DND-41 (cell line): Measurements from ENCODE around the gene FAM222B.
"Not testable (repeated sequence)": the region's sequence is repeated elsewhere in the genome, so short reads cannot be mapped to it uniquely, and the experiment has no call there.

Source experiments
- ATAC-seq: fragments of 200-7000 bp; cut with Tn5 transposase; 3 replicates; pipeline ENCODE4 v1.9.1; 2021; ENCODE audit warnings: low read depth; ENCODE audit not compliant: insufficient read depth
- DNase-seq: peaks from one replicate; pipeline ENCODE4 v3.0.0-alpha.2; 2020
- H2AFZ ChIP-seq: 2 replicates; pipeline ENCODE4 v1.6.0; 2012; ENCODE audit warnings: low read depth, low read length
- H3K27ac ChIP-seq: 2 replicates; pipeline ENCODE4 v1.5.1; 2012; ENCODE audit warnings: low read length, inconsistent platforms
- H3K27me3 ChIP-seq: fragments of 200-600 bp; sonication (generic); 2 replicates; pipeline ENCODE4 v1.6.0; 2012; ENCODE audit warnings: low read length, mild to moderate bottlenecking, inconsistent platforms; ENCODE audit not compliant: insufficient read depth, poor library complexity
- H3K36me3 ChIP-seq: 2 replicates; pipeline ENCODE4 v1.5.1; 2012; ENCODE audit warnings: low read length, inconsistent platforms; ENCODE audit not compliant: insufficient read depth
- H3K4me1 ChIP-seq: 2 replicates; pipeline ENCODE4 v1.5.1; 2012; ENCODE audit warnings: mild to moderate bottlenecking, low read length; ENCODE audit not compliant: insufficient read depth
- H3K4me2 ChIP-seq: 2 replicates; pipeline ENCODE4 v1.6.0; 2012; ENCODE audit warnings: mild to moderate bottlenecking, moderate library complexity, low read length, inconsistent platforms; ENCODE audit not compliant: insufficient read depth
- H3K4me3 ChIP-seq, 2 experiments: fragments of 200-600 bp in 1 of 2; shearing (Covaris generic) in 1 of 2; 2 replicates each; pipeline ENCODE4 v1.5.1; 2012 to 2016; ENCODE audit warnings: inconsistent platforms in 2 of 2, low read length in 2 of 2, mild to moderate bottlenecking in 2 of 2, low read depth in 1 of 2, moderate library complexity in 1 of 2
- H3K79me2 ChIP-seq: 2 replicates; pipeline ENCODE4 v1.6.0; 2012; ENCODE audit warnings: low read length, inconsistent platforms; ENCODE audit not compliant: insufficient read depth
- H3K9ac ChIP-seq: 2 replicates; pipeline ENCODE4 v1.6.0; 2012; ENCODE audit warnings: low read depth, mild to moderate bottlenecking, inconsistent platforms, low read length, moderate library complexity
- H3K9me3 ChIP-seq: 2 replicates; pipeline ENCODE4 v1.5.1; 2012; ENCODE audit warnings: low read length, moderate library complexity, mild to moderate bottlenecking, inconsistent platforms; ENCODE audit not compliant: insufficient read depth, severe bottlenecking
- H4K20me1 ChIP-seq: 2 replicates; pipeline ENCODE4 v1.6.0; 2012; ENCODE audit warnings: low read length; ENCODE audit not compliant: insufficient read depth
- EZH2 ChIP-seq: IDR thresholded peaks from 3 replicates; pipeline ENCODE4 v1.6.1; 2012; ENCODE audit warnings: borderline replicate concordance, low read depth, mild to moderate bottlenecking, moderate library complexity, low read length, inconsistent platforms; ENCODE audit not compliant: severe bottlenecking
- TF ChIP-seq, protein P1 (sequence below): IDR thresholded peaks from 2 replicates; pipeline ENCODE4 v1.5.1; 2012; ENCODE audit warnings: borderline replicate concordance, low read length, moderate library complexity, mild to moderate bottlenecking; ENCODE audit not compliant: poor library complexity, severe bottlenecking; ENCODE audit errors: extremely low read depth

Gene FAM222B

DNA sequence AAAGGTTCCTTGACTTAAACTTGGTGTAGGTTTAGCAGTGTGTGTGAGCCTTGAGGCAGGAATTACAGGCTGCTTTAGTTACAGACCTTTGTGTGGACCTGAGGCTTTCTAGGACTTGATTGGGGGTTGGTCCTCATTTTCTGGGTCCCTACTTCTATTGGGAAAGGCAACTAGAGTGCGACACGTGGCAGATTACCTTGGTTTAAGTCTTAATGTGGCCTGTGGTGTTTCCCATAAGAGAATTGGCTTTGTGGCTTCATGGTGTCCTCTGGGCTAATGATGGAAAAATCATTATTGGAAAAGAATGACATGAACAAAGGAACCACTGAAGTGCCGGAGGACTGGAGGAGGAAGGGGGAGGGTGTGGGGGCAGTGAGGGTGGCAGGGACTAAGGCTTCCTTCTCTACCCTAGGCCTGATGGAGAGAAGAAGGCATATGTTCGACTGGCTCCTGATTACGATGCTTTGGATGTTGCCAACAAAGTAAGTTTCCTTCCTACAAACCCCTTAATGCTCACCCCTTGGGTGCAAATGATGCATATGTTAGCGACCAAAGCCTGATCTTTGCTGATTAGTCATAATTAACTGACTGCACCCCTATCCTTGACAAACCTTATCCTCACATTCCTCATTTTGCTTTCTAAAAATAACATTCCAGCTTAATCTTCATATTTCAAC lies 119.3 kb downstream of the FAM222B start:
- H3K4me3 ChIP-seq = no peak overlapping the region
- peaks cover 53% of the 10 kb centered on the region for H4K20me1 ChIP-seq
- peaks cover 63% of the 10 kb centered on the region for H3K4me1 ChIP-seq
- no peak overlapping the region for H2AFZ ChIP-seq
- no peaks in the 10 kb centered on the region for H3K9me3 ChIP-seq
- ATAC-seq (no peak), DNase-seq (no peak)
- H3K79me2 ChIP-seq = peaks cover 45% of the 10 kb centered on the region
- TF ChIP-seq, protein P1, sequence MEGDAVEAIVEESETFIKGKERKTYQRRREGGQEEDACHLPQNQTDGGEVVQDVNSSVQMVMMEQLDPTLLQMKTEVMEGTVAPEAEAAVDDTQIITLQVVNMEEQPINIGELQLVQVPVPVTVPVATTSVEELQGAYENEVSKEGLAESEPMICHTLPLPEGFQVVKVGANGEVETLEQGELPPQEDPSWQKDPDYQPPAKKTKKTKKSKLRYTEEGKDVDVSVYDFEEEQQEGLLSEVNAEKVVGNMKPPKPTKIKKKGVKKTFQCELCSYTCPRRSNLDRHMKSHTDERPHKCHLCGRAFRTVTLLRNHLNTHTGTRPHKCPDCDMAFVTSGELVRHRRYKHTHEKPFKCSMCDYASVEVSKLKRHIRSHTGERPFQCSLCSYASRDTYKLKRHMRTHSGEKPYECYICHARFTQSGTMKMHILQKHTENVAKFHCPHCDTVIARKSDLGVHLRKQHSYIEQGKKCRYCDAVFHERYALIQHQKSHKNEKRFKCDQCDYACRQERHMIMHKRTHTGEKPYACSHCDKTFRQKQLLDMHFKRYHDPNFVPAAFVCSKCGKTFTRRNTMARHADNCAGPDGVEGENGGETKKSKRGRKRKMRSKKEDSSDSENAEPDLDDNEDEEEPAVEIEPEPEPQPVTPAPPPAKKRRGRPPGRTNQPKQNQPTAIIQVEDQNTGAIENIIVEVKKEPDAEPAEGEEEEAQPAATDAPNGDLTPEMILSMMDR = no peak
- TF ChIP-seq EZH2 = no peak
- H3K27me3 ChIP-seq = no peaks in the 10 kb centered on the region
- H3K36me3 ChIP-seq = peaks cover 55% of the 10 kb centered on the region
- H3K27ac ChIP-seq = no peak overlapping the region
- peak overlapping the region; percentile 88; the same call in 1 of the 2 replicates for H3K4me2 ChIP-seq
- H3K9ac ChIP-seq = no peak overlapping the region

DNA sequence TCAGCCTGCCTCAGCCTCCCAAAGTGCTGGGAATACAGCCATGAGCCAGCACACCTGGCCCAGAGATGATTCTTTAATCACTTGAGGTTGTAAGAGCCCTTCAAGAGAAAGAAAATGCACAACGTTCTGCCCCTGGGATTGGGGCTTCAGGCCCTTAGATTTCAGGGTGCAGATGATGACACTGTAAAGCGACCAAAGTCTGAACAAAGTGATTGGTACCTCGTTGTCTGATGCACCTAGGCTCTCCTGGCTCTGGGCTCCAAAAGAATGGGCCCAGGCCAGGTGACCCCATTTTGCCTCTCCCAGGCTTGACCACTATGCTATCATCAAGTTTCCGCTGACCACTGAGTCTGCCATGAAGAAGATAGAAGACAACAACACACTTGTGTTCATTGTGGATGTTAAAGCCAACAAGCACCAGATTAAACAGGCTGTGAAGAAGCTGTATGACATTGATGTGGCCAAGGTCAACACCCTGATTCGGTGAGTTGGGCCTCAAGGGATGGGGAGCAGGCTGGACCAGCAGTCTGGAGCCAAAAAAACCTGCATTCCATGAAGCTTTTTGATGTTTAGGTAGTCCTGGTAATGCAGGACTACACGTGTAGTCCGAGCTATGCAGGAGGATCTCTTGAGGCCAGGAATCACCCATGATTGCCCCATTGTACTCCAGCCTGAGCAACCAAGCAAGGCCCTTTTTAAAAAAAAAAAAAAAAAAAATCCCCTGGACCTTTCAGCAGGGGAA lies 120.0 kb downstream of the FAM222B start:
- Histone ChIP-seq H3K27ac (no peak overlapping the region), H3K79me2 (peaks cover 45% of the 10 kb centered on the region), H4K20me1 (peaks cover 53% of the 10 kb centered on the region), H3K4me2 (peak overlapping the region; percentile 88), H2AFZ (no peak overlapping the region), H3K36me3 (peaks cover 55% of the 10 kb centered on the region), H3K4me1 (peaks cover 58% of the 10 kb centered on the region), H3K27me3 (no peaks in the 10 kb centered on the region), H3K9ac (peak overlapping the region; percentile 95; the same call in 1 of the 2 replicates), H3K9me3 (no peaks in the 10 kb centered on the region), H3K4me3 (peak overlapping the region in 1 of 2 experiments; percentile 7; a peak in 1 of 4 replicates)
- TF ChIP-seq, protein P1 = no peak
- TF ChIP-seq EZH2 = no peak
- no peak for ATAC-seq
- no peak for DNase-seq

DNA sequence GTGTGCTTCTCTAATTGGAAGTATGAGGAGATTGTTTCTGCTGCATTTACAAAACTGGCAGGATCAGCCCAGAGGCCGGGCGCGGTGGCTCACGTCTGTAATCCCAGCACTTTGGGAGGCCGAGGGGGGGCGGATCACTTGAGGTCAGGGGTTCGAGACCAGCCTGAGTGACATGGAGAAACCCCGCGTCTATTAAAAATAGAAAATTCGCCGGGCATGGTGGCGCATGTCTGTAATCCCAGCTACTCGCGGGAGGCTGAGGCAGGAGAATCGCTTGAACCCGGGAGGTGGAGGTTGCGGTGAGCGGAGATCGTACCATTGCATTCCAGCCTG lies 121.6 kb downstream of the FAM222B start:
- Histone ChIP-seq H3K27ac (peak overlapping the region; percentile 96), H3K79me2 (peaks cover 45% of the 10 kb centered on the region), H3K4me3 (peak overlapping the region; percentile 91 to 92; a peak in 3 of 4 replicates), H3K36me3 (peaks cover 55% of the 10 kb centered on the region), H4K20me1 (peaks cover 53% of the 10 kb centered on the region), H3K9ac (peak overlapping the region; percentile 95), H3K4me1 (peaks cover 47% of the 10 kb centered on the region), H3K4me2 (peak overlapping the region; percentile 88)
- H2AFZ ChIP-seq, H3K27me3 ChIP-seq, DNase-seq, ATAC-seq, H3K9me3 ChIP-seq: not testable (repeated sequence)
